Mucosa of stomach (tissue), 1 donor: Measurements from ENCODE around the gene CCDC69.
"Not testable (repeated sequence)": the region's sequence is repeated elsewhere in the genome, so short reads cannot be mapped to it uniquely, and the experiment has no call there.

ENCODE experiments used
- H3K27me3 ChIP-seq: one replicate; pipeline ENCODE4 v1.7.0; 2013; ENCODE audit warnings: mild to moderate bottlenecking, low read length; ENCODE audit not compliant: control insufficient read depth, insufficient read depth
- H3K36me3 ChIP-seq: one replicate; pipeline ENCODE4 v1.7.0; 2013; ENCODE audit warnings: low read length; ENCODE audit not compliant: control insufficient read depth, insufficient read depth
- H3K4me1 ChIP-seq: one replicate; pipeline ENCODE4 v1.7.0; 2013; ENCODE audit warnings: mild to moderate bottlenecking, low read length; ENCODE audit not compliant: control insufficient read depth, insufficient read depth
- H3K4me3 ChIP-seq: one replicate; pipeline ENCODE4 v1.7.0; 2013; ENCODE audit warnings: low read length
- H3K9ac ChIP-seq: one replicate; pipeline ENCODE4 v1.7.0; 2013; ENCODE audit warnings: mild to moderate bottlenecking, low read length, moderate library complexity
- H3K9me3 ChIP-seq: one replicate; pipeline ENCODE4 v1.7.0; 2013; ENCODE audit warnings: mild to moderate bottlenecking, low read length, moderate library complexity; ENCODE audit not compliant: control insufficient read depth
- donor health status: Pancreatic carcinoma.

The CCDC69 gene

GRCh38 chr5:151240924-151241635 is 17.2 kb upstream of the CCDC69 start:
- no peaks in the 10 kb centered on the region for H3K27me3 ChIP-seq
- H3K4me1 ChIP-seq = no peaks in the 10 kb centered on the region
- no peak overlapping the region for H3K4me3 ChIP-seq
- no peaks in the 10 kb centered on the region for H3K36me3 ChIP-seq
- no peaks in the 10 kb centered on the region for H3K9me3 ChIP-seq
- H3K9ac ChIP-seq = no peak overlapping the region

- H3K4me3 ChIP-seq, H3K9me3 ChIP-seq, H3K27me3 ChIP-seq, H3K4me1 ChIP-seq, H3K36me3 ChIP-seq, H3K9ac ChIP-seq: not testable (repeated sequence)
Measured at GRCh38 chr5:151240268-151240835, 16.5 kb upstream of the CCDC69 start.

- Histone ChIP-seq H3K4me3 (no peak overlapping the region), H3K36me3 (no peaks in the 10 kb centered on the region), H3K9me3 (no peaks in the 10 kb centered on the region), H3K27me3 (no peaks in the 10 kb centered on the region), H3K4me1 (no peaks in the 10 kb centered on the region), H3K9ac (no peak overlapping the region)
Measured at GRCh38 chr5:151239237-151239861, 15.5 kb upstream of the CCDC69 start.

- no peaks in the 10 kb centered on the region for H3K9me3 ChIP-seq
- H3K36me3 ChIP-seq = no peaks in the 10 kb centered on the region
- H3K27me3 ChIP-seq = no peaks in the 10 kb centered on the region
- H3K9ac ChIP-seq = no peak overlapping the region
- no peak overlapping the region for H3K4me3 ChIP-seq
- no peaks in the 10 kb centered on the region for H3K4me1 ChIP-seq
Measured at GRCh38 chr5:151238303-151238741, 14.4 kb upstream of the CCDC69 start.

- Histone ChIP-seq H3K4me1 (no peaks in the 10 kb centered on the region), H3K36me3 (no peaks in the 10 kb centered on the region), H3K27me3 (no peaks in the 10 kb centered on the region), H3K9me3 (no peaks in the 10 kb centered on the region), H3K9ac (no peak overlapping the region), H3K4me3 (no peak overlapping the region)
Measured at GRCh38 chr5:151237685-151238084, 13.8 kb upstream of the CCDC69 start.

GRCh38 chr5:151236888-151237287 is 13.0 kb upstream of the CCDC69 start:
- Histone ChIP-seq H3K36me3 (no peaks in the 10 kb centered on the region), H3K9me3 (no peaks in the 10 kb centered on the region), H3K4me3 (no peak overlapping the region), H3K27me3 (no peaks in the 10 kb centered on the region), H3K9ac (no peak overlapping the region), H3K4me1 (no peaks in the 10 kb centered on the region)

GRCh38 chr5:151235239-151235571 is 11.3 kb upstream of the CCDC69 start:
- not testable (repeated sequence) for H3K4me3 ChIP-seq, H3K36me3 ChIP-seq, H3K4me1 ChIP-seq, H3K9me3 ChIP-seq, H3K9ac ChIP-seq, H3K27me3 ChIP-seq

GRCh38 chr5:151234476-151235238 is 10.8 kb upstream of the CCDC69 start:
- H3K9ac ChIP-seq = no peak overlapping the region
- H3K4me1 ChIP-seq = no peaks in the 10 kb centered on the region
- no peaks in the 10 kb centered on the region for H3K27me3 ChIP-seq
- H3K9me3 ChIP-seq = no peaks in the 10 kb centered on the region
- H3K36me3 ChIP-seq = no peaks in the 10 kb centered on the region
- no peak overlapping the region for H3K4me3 ChIP-seq

GRCh38 chr5:151233616-151234085 is 9.8 kb upstream of the CCDC69 start:
- H3K36me3 ChIP-seq = no peaks in the 10 kb centered on the region
- no peak overlapping the region for H3K4me3 ChIP-seq
- no peaks in the 10 kb centered on the region for H3K4me1 ChIP-seq
- no peaks in the 10 kb centered on the region for H3K9me3 ChIP-seq
- no peak overlapping the region for H3K9ac ChIP-seq
- no peaks in the 10 kb centered on the region for H3K27me3 ChIP-seq

GRCh38 chr5:151231359-151231758 is 7.5 kb upstream of the CCDC69 start:
- H3K27me3 ChIP-seq = no peaks in the 10 kb centered on the region
- H3K4me3 ChIP-seq = no peak overlapping the region
- H3K9me3 ChIP-seq = no peaks in the 10 kb centered on the region
- no peaks in the 10 kb centered on the region for H3K36me3 ChIP-seq
- H3K9ac ChIP-seq = no peak overlapping the region
- no peaks in the 10 kb centered on the region for H3K4me1 ChIP-seq

- Histone ChIP-seq H3K36me3 (no peaks in the 10 kb centered on the region), H3K9me3 (no peaks in the 10 kb centered on the region), H3K4me3 (no peak overlapping the region), H3K27me3 (no peaks in the 10 kb centered on the region), H3K4me1 (no peaks in the 10 kb centered on the region), H3K9ac (no peak overlapping the region)
Measured at GRCh38 chr5:151230048-151230680, 6.3 kb upstream of the CCDC69 start.

- Histone ChIP-seq H3K27me3 (no peaks in the 10 kb centered on the region), H3K9ac (no peak overlapping the region), H3K9me3 (no peaks in the 10 kb centered on the region), H3K4me3 (no peak overlapping the region), H3K36me3 (no peaks in the 10 kb centered on the region), H3K4me1 (no peaks in the 10 kb centered on the region)
Measured at GRCh38 chr5:151228986-151229385, 5.1 kb upstream of the CCDC69 start.
